NCI-H526 (cell line): ENCODE data around the gene CACNA2D3.

Source experiments
- DNase-seq, 2 experiments: peaks; one replicate each; lab custom pipeline; 2025; lab: John Stamatoyannopoulos, UW

CACNA2D3 gene

GRCh38 chr3:55006244-55006676 lies 883.9 kb downstream of the CACNA2D3 start:
- peak in 1 of 2 experiments; percentile 29 for DNase-seq

GRCh38 chr3:55007971-55008370 lies 885.6 kb downstream of the CACNA2D3 start:
- no peak for DNase-seq

DNA sequence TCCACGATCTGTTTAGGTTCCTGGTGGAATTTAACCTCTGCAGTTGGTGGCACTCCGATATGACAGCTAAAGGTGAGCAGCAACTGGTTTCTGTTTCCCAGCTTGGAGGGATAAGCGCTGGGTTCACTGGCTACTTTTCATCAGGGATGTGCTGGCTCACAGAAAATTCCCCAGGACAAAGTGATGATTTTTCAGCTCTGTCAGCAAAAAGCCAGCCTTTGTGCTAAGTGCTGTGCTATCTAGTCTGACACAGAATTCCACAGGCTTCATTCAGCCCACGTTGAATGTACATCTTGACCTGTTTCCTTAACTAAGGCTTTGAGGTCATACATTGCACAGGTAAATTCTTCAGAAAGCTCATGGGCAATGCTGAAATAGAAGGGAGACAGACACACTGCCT lies 887.0 kb downstream of the CACNA2D3 start:
- no peak for DNase-seq

DNA sequence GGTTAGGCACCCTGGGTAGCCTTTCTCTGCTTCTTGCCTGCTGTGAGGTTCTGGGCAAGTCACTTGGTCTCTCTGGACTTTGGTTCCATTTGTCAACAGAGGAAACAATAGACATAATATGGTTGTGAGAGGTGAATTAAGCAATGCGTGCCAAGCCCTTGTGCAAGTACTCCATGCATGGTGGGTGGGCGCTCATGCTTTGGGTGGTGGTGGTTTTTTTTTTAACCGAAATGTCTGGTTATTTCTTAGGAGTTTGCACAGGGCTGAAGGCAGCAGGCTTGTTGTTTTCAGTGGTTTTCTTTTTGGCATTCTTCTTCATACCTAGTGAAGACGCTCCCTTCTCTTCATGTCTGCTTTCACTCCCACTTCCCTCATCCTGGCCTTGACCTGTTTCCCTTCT lies 889.7 kb downstream of the CACNA2D3 start:
- DNase-seq: no peak

- no peak for DNase-seq
These were observed 891.0 kb downstream of the CACNA2D3 start for GRCh38 chr3:55013145-55013925.

DNA sequence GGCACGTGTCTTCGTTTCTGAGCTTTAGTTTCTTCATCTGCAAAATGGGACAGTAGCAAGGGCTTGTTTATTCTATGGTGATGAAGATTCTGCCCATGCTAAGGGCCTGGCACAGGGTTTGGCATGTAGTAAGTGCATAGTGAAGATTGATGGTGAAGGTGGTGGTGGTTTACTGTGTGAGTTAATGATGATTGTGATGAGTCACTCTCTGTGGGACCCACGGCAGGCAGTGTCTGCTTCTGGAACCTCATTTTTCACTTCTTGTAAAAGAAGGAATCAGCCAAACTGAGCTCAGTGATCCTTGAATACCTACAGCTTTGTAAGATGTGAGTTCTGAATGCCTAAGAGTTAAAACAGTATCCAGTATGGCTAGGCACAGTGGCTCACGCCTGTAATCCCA lies 891.7 kb downstream of the CACNA2D3 start:
- DNase-seq: no peak

DNA sequence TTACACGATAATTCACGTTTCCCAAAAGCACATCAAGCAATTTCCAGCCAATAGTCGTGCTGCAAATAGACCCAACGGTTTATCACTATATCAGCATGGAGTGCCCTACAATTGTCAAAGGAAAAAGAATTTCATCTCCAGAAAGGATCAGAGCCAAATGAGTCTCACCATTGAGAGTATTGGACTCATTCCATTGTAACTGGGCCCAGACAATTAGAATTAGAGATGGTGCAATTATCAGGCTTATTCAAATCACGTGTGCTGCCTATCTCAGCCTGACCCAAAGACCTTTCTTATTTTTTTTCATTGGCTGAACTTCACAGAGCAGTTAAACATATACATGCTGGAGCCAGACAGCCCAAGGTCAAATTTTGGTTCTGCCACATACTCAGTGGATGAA lies 892.6 kb downstream of the CACNA2D3 start:
- DNase-seq: no peak

DNA sequence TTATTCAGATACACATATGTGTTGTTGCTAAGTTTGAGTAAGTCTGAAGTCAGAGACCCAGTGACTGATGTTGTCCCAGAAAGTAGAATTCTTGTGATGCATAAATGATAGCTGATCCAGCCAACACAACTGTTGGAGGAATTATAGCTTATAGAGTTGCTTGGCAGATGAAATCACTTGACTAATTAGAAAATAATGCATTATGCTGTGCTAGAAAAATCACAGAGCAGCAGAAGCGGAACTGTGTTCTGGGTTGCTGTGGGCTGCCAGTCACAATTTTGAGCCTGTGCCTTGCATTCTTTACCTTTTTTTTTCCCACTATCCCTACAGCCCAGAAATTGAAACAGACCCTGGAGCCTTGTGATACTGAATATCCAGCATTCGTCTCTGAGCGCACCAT lies 895.5 kb downstream of the CACNA2D3 start:
- no peak for DNase-seq

GRCh38 chr3:55030938-55031337 lies 908.6 kb downstream of the CACNA2D3 start:
- peak in 1 of 2 experiments; percentile 49 for DNase-seq

DNA sequence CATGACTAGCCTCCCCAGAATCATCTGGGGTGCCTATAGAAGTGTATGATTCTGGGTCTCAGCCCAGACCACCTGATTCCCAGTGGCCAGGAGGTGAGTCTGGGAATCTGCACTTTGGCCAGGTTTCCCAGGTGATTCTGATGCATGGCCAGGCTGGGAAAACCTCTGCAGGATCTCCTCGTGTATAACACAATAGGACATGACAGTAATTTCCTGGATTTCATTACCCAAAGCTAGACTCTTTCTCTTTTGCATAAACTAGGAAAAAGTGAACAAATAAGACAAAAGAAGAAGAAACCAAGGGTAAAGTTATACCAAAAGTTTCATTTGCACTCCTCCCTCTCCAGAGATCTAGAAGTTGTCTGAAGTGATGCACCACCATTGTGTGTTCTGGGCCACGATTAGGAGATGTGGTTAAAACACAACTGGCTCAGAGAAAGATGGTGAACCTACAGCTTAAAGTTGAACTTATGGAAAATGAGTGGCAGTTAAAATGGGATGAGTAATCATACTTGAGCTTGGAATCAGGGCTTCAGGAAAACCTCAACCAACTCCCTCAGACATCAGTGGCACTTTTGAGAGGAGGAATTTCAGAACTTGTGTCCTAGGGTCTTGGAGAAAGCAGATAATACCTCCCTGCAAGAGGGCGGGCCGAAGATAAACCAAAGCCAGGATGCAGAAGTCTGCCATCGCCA lies 914.7 kb downstream of the CACNA2D3 start:
- no peak for DNase-seq

- DNase-seq: no peak
These were observed 920.2 kb downstream of the CACNA2D3 start for GRCh38 chr3:55042591-55042990.

DNA sequence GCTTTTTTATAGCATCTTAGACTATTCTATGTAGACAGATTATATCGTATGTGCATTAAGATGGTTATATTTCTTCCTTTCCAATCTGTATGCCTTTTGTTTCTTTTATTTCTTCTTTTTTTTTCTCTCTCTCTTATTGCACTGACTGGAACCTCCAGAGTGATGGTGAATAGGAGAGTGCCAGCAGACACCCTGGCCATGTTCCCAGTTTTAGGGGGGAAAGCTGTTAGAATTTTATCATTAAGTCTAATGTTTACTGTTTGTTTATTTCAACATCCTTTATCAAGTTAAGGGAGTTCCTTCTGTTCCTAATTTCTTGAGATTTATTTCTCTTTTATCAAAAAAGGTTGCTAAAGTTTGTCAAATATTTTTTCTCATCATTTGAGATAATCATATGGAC lies 922.1 kb downstream of the CACNA2D3 start:
- no peak for DNase-seq

GRCh38 chr3:55059027-55059629 lies 936.8 kb downstream of the CACNA2D3 start:
- DNase-seq: no peak

GRCh38 chr3:55060896-55061719 lies 938.8 kb downstream of the CACNA2D3 start:
- DNase-seq: no peak

GRCh38 chr3:55061720-55062034 lies 939.3 kb downstream of the CACNA2D3 start:
- DNase-seq: no peak

- no peak for DNase-seq
These were observed 941.8 kb downstream of the CACNA2D3 start for GRCh38 chr3:55064164-55064563.

GRCh38 chr3:55065331-55065730 lies 943.0 kb downstream of the CACNA2D3 start:
- no peak for DNase-seq

- DNase-seq: no peak
These were observed 944.2 kb downstream of the CACNA2D3 start for GRCh38 chr3:55066551-55067047.

GRCh38 chr3:55069950-55070349 lies 947.6 kb downstream of the CACNA2D3 start:
- DNase-seq: no peak

DNA sequence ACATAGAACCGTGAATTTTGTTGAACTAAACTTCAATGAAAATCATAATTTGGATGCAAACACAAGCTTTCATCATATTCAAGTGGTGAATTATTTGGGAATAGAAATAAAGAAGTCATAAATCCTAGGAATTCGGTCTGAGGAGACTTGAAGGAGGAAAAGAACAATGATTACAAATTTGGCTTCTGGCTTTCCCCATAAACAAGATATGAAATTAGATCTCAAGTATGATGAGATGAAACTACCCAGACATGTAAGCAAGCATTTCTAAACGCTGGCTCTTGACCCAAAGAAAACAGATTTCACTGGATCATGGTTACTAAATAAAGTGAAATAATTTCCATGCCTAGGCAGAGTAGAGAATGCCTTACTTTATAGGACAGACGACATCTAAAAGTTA lies 952.4 kb downstream of the CACNA2D3 start:
- no peak for DNase-seq

DNA sequence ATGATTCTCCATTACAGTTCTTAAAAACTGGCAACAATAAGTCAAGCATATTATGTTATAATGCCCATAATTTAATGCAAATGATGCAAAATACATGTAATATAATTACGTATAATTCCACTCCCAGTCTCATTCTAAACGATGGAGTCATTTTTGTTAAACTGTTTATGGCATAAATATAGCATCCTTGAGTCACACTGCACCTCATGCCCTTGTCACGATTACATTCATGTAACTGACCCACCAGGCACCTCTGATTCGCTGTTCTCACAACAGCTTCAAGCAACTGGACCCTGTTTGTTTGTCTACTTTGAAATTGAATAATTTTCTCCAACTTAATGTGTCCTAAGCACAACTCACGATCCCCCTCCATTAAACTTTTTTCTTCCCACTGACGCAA lies 953.5 kb downstream of the CACNA2D3 start:
- no peak for DNase-seq

GRCh38 chr3:55077726-55078125 lies 955.4 kb downstream of the CACNA2D3 start:
- no peak for DNase-seq
